Gastrocnemius medialis (tissue), 4 donors: ENCODE data around the gene TMEM37. TPM values are rescaled to one million over a fixed set of nuclear protein-coding genes. Genes with fewer than 3 reads are reported as not detected.

Experiments used
- ATAC-seq, 2 donors: fragments of 150-250 bp; one replicate each; pipeline ENCODE4 v1.9.1; 2016
- DNase-seq, 2 donors: peaks; one replicate each; pipeline ENCODE4 v3.0.0-alpha.2; 2019
- H3K27ac ChIP-seq, 4 donors: fragments of 200-600 bp; sonication (generic); 1 replicate in 1 of 4; 2 replicates in 3 of 4; pipeline ENCODE4 v1.5.1; 2016 to 2018; ENCODE audit warnings: mild to moderate bottlenecking in 2 of 4, moderate library complexity in 1 of 4
- H3K27me3 ChIP-seq, 3 donors: fragments of 200-600 bp; sonication (generic) in 2 of 3; 1 replicate in 1 of 3; 2 replicates in 2 of 3; pipeline versions ENCODE4 v1.5.1 to v1.6.0; 2016 to 2019; ENCODE audit warnings: mild to moderate bottlenecking in 1 of 3, moderate library complexity in 1 of 3
- H3K36me3 ChIP-seq, 2 donors: fragments of 200-600 bp; sonication (generic) in 1 of 2; one replicate each; pipeline ENCODE4 v1.5.1; 2017 to 2018
- H3K4me1 ChIP-seq, 2 donors: fragments of 200-600 bp; sonication (generic) in 1 of 2; one replicate each; pipeline ENCODE4 v1.5.1; 2016 to 2017; ENCODE audit warnings: mild to moderate bottlenecking in 2 of 2
- H3K4me3 ChIP-seq, 4 donors: fragments of 200-600 bp; sonication (generic) in 3 of 4; 1 replicate in 1 of 4; 2 replicates in 3 of 4; pipeline ENCODE4 v1.5.1; 2016 to 2019; ENCODE audit warnings: mild to moderate bottlenecking in 2 of 4
- H3K9me3 ChIP-seq, 3 donors: fragments of 200-600 bp; sonication (generic) in 2 of 3; 1 replicate in 1 of 3; 2 replicates in 2 of 3; pipeline ENCODE4 v1.5.1; 2016 to 2019
- CTCF ChIP-seq, 5 experiments: fragments of 450-650 bp in 3 of 5; fragments of 200-600 bp in 2 of 5; sonication (generic) in 2 of 5; IDR thresholded peaks in 4 of 5; conservative IDR thresholded peaks in 1 of 5; 1 replicate in 4 of 5; 2 replicates in 1 of 5; pipeline ENCODE4 v1.5.1; 2016 to 2019; ENCODE audit warnings: antibody characterized with exemption in 5 of 5, mild to moderate bottlenecking in 3 of 5, moderate library complexity in 3 of 5
- POLR2A ChIP-seq, 2 donors: fragments of 450-650 bp; IDR thresholded peaks; one replicate each; pipeline ENCODE4 v1.6.1; 2017; ENCODE audit warnings: antibody characterized with exemption in 2 of 2, mild to moderate bottlenecking in 2 of 2, moderate library complexity in 2 of 2
- in situ Hi-C, 4 donors: fragments of 200-750 bp; cut with MboI; loops; one replicate each; pipeline versions ENCODE4 v1.15.0 to v1.8.0; 2017; ENCODE audit warnings: low sequenced_read_pairs in 4 of 4
- intact Hi-C: fragments of 100-400 bp; cut with DNase I; formaldehyde crosslinking; loops from one replicate; pipeline ENCODE4 v1.15.1; 2023; ENCODE audit warnings: low total_unique reads
- total RNA-seq, 4 donors: library from RNA; depleted of rRNA; stranded (reverse); fragments of >200 nt; gene quantifications; one replicate each; pipeline versions ENCODE4 v1.1.0 to v1.2.3, GENCODE V29; 2016

Gene TMEM37
- total RNA-seq, 4 donors from 2014 or later, result 0.49 to 2.7 (median 0.64) TPM

- H3K4me3 ChIP-seq, result no peak overlapping the region
- TF ChIP-seq POLR2A (IDR thresholded peaks at IDR 0.05), result no peak
- TF ChIP-seq CTCF (IDR thresholded peaks at IDR 0.05 in 4 of 5, conservative IDR thresholded peaks at IDR 0.05 in 1 of 5), result no peak
These were observed 2.1 kb downstream of the TMEM37 start for GRCh38 chr2:119433636-119434327.

GRCh38 chr2:119434664-119435063, 3.0 kb downstream of the TMEM37 start:
- intact Hi-C loops, result no loop called here
- ATAC-seq, result no peak
- H3K4me1 ChIP-seq, result peaks cover 6 to 7% of the 10 kb centered on the region in 2 donors
- no peak for TF ChIP-seq CTCF (IDR thresholded peaks at IDR 0.05 in 4 of 5, conservative IDR thresholded peaks at IDR 0.05 in 1 of 5)
- no peak for TF ChIP-seq POLR2A (IDR thresholded peaks at IDR 0.05)
- no peak for DNase-seq
- H3K27ac ChIP-seq, result no peak overlapping the region
- H3K9me3 ChIP-seq, result no peaks in the 10 kb centered on the region
- no peak overlapping the region for H3K4me3 ChIP-seq
- H3K27me3 ChIP-seq, result no peaks in the 10 kb centered on the region
- H3K36me3 ChIP-seq, result no peaks in the 10 kb centered on the region
- in situ Hi-C loops, result no loop called here

More at GRCh38 chr2:119433636-119434327, 2.1 kb downstream of the TMEM37 start:
- in situ Hi-C loops (no loop called here), intact Hi-C loops (no loop called here)
- Histone ChIP-seq H3K36me3 (no peaks in the 10 kb centered on the region), H3K27me3 (no peaks in the 10 kb centered on the region), H3K27ac (no peak overlapping the region), H3K4me1 (peaks cover 6 to 7% of the 10 kb centered on the region in 2 donors), H3K9me3 (no peaks in the 10 kb centered on the region)
- no peak for ATAC-seq
- no peak for DNase-seq

- Histone ChIP-seq H3K36me3 (no peaks in the 10 kb centered on the region), H3K9me3 (no peaks in the 10 kb centered on the region), H3K27ac (no peak overlapping the region), H3K4me3 (no peak overlapping the region), H3K4me1 (peaks cover 6 to 7% of the 10 kb centered on the region in 2 donors), H3K27me3 (no peaks in the 10 kb centered on the region)
- TF ChIP-seq CTCF (IDR thresholded peaks at IDR 0.05 in 4 of 5, conservative IDR thresholded peaks at IDR 0.05 in 1 of 5) (no peak), POLR2A (IDR thresholded peaks at IDR 0.05) (no peak)
- intact Hi-C loops, result no loop called here
- in situ Hi-C loops, result no loop called here
- ATAC-seq (no peak), DNase-seq (no peak)
These were observed 3.7 kb downstream of the TMEM37 start for GRCh38 chr2:119435081-119435952.

GRCh38 chr2:119435953-119436297, 4.3 kb downstream of the TMEM37 start:
- in situ Hi-C loops (no loop called here), intact Hi-C loops (no loop called here)
- Histone ChIP-seq H3K9me3 (no peaks in the 10 kb centered on the region), H3K36me3 (no peaks in the 10 kb centered on the region), H3K4me1 (peaks cover 5 to 7% of the 10 kb centered on the region in 2 donors), H3K27me3 (no peaks in the 10 kb centered on the region), H3K4me3 (no peak overlapping the region), H3K27ac (no peak overlapping the region)
- no peak for ATAC-seq
- no peak for DNase-seq
- TF ChIP-seq CTCF (IDR thresholded peaks at IDR 0.05 in 4 of 5, conservative IDR thresholded peaks at IDR 0.05 in 1 of 5), result no peak
- TF ChIP-seq POLR2A (IDR thresholded peaks at IDR 0.05), result no peak
